Mesenteric fat pad (tissue), 1 donor: ENCODE results near the gene PCDHA7. TPM values are rescaled to one million over a fixed set of nuclear protein-coding genes. Genes with fewer than 3 reads are reported as not detected.
A peak's percentile ranks its signal among the peaks of the same experiment; 100 is the strongest.
"Not testable (repeated sequence)": the region's sequence is repeated elsewhere in the genome, so short reads cannot be mapped to it uniquely, and the experiment has no call there.

Source experiments
- DNase-seq: peaks from one replicate; pipeline ENCODE4 v3.0.0-alpha.2; 2020; ENCODE audit warnings: low spot score
- total RNA-seq: library from RNA; stranded (reverse); fragmentation: NEBNext Ultra II Directional; extraction: Animal tissue kit (Norgen Biotek cat#: 25700); gene quantifications from one replicate; pipeline ENCODE4 v1.2.1, GENCODE V29; 2021
- donor health status: DM: yes; HTN: yes; CAD: no.

Gene PCDHA7
- total RNA-seq, 1 donor from 2014 or later = 0.22 TPM

- DNase-seq = not testable (repeated sequence)
Observed at GRCh38 chr5:140822969-140823368, 11.1 kb upstream of the PCDHA7 start.

GRCh38 chr5:140823475-140823874, 10.6 kb upstream of the PCDHA7 start:
- no peak for DNase-seq

GRCh38 chr5:140827704-140828361, 6.2 kb upstream of the PCDHA7 start, which contains the start of gene PCDHA6:
Gene PCDHA6, plus strand, starts transcription at chr5:140827960. Its CDS starts 132 bp downstream, at chr5:140828092.
- no peak for DNase-seq

GRCh38 chr5:140828362-140828737, 5.7 kb upstream of the PCDHA7 start:
- no peak for DNase-seq

GRCh38 chr5:140829511-140830501, 4.3 kb upstream of the PCDHA7 start:
- DNase-seq = not testable (repeated sequence)

- DNase-seq = not testable (repeated sequence)
Observed at GRCh38 chr5:140834439-140835008, 455 bp downstream of the PCDHA7 start.

- DNase-seq = peak; percentile 89
Observed at GRCh38 chr5:140835622-140836510, 1.8 kb downstream of the PCDHA7 start.

- peak; percentile 72 for DNase-seq
Observed at GRCh38 chr5:140840978-140841962, 7.2 kb downstream of the PCDHA7 start, which contains the start of gene PCDHA8. Gene PCDHA8, plus strand, starts transcription at chr5:140841187. Its CDS starts 135 bp downstream, at chr5:140841322.

GRCh38 chr5:140842798-140843733, 9.0 kb downstream of the PCDHA7 start:
- peak; percentile 74 for DNase-seq

GRCh38 chr5:140848139-140849102, 14.4 kb downstream of the PCDHA7 start, which contains the start of gene PCDHA9:
Gene PCDHA9, plus strand, starts transcription at chr5:140848382. Its CDS starts 114 bp downstream, at chr5:140848496.
- not testable (repeated sequence) for DNase-seq

- DNase-seq = peak; percentile 82
Observed at GRCh38 chr5:140849831-140850634, 16.0 kb downstream of the PCDHA7 start.

GRCh38 chr5:140855772-140856674, 22.0 kb downstream of the PCDHA7 start, which contains the start of gene PCDHA10:
Gene PCDHA10, plus strand, starts transcription at chr5:140855897. Its CDS starts 152 bp downstream, at chr5:140856049.
- DNase-seq = no peak

- no peak for DNase-seq
Observed at GRCh38 chr5:140857177-140857986, 23.3 kb downstream of the PCDHA7 start.

- DNase-seq = no peak
Observed at GRCh38 chr5:140857987-140858240, 23.8 kb downstream of the PCDHA7 start.
